Activated T-cell treated with anti-CD3 and anti-CD28 coated beads for 1 hour (primary cell): ENCODE results near the gene SIGLEC1.

ENCODE experiments used
- DNase-seq: peaks from one replicate; pipeline ENCODE4 v3.0.0-alpha.2; 2020; ENCODE audit warnings: low read depth

Gene SIGLEC1

DNA sequence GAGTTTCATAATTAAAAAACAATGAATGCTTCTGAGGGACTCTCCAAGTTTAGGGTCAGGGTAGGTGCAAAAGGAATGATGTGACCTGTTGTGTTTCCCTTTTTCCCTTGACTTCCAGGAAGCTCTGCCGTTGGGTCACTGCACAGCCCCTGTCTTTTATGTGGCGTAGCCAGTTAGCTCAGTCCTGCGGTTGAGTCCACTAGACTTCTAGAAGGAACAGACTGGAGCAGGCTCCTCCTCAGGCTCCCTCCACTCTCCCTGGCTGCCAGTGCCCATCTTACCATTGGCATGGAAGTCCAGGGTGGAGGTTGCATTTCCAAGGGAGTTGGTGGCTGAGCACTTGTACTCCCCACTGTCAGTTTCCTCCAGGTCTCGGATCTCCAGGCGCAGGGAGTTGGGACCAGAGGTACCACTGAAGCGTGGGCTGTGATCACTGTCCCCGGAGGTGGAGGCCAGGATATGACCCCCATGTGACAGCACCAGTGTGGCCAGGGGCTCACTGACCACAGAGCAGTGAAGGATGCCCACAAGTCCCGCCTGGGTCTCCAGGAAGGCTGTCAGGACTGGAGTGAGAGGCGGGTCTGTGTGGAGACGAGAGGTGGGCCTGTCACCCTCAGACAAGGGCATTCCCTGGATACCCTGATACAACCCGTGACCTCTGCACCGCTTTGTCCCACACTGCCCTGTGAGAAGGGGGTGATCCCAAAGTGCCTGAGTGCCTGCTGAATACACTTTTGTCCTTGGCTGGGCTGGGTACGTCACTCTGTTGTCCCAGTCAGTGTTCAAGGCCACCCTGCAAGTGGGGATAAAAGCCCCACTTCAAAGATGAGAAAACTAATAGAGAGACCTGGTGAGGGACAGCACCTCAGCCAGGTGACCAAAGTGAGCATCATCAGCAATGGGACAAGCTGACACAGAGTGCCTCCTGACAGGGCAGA, 11.1 kb downstream of the SIGLEC1 start:
- DNase-seq, result no peak

DNA sequence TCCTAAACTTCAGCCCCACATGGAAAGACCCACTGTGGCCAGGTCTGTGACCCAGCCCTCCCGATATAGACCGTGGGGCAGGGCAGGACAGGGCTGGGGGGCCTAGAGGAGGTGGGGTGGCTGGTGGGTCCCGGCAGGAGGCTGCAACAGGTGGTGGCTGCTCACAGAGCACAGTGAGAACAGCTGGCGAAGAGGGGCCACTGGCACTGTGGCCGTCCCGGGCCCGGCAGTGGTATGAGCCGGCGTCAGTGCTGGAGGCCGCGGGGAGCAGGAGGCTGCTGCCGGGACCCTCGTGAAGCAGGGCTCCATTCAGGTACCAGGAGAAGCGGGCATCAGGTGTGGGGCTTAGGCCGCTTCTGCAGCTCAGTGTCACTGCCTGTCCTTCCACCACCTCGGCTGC, 13.4 kb downstream of the SIGLEC1 start:
- DNase-seq, result no peak

DNA sequence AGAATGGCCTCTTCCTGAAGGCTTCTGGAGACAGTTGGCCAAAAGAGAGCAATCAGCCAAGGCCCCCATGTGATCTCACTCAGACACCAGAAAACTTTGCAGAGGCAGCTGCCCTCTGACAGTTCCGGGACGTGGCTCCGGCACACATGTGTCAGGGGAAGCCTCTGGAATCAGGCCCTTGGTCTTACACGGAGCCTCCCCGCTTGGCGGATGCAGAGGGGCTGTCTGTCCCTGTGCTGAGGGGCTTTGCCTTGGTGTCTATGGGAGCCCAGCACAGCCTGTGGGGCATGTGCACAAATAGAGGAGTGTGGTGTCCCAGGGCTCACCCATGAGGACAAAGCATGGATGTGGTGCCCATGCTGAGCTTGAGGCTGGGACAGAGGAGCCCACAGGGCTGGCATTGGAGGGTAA, 13.8 kb downstream of the SIGLEC1 start:
- no peak for DNase-seq

DNA sequence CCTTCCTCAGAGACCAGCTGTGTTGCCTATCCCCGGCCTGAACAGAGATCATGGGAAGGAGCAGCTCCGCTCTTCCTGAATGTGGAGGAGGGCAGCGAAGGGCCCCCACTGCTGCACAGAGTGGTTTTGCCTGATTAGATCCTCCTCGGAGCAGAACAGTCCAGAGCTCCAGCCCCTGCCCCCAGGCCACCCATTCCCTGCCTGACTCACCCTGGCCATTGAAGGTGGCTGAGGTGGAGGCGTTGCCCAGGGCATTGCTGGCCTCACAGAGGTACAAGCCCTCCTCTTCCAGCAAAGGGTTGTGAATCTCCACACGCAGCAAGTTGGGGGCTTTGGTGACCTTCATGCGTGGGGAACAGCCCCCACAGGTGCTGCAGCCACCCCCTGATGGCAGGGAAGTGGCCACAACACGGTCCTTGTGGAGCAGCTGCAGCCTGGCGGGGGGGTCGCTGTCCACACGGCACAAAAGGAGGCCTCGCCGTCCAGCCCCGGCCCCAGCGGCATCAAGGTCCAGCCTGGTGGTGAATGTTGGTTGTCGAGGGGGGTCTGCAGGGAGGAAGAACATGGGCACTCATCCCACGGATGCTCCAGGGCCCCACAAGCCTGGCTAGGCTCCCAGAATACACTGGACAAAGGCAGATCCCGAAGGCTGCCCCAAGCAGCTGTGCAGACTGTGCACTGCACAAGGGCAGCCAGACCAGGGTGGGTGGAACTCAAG, 14.7 kb downstream of the SIGLEC1 start:
- no peak for DNase-seq

DNA sequence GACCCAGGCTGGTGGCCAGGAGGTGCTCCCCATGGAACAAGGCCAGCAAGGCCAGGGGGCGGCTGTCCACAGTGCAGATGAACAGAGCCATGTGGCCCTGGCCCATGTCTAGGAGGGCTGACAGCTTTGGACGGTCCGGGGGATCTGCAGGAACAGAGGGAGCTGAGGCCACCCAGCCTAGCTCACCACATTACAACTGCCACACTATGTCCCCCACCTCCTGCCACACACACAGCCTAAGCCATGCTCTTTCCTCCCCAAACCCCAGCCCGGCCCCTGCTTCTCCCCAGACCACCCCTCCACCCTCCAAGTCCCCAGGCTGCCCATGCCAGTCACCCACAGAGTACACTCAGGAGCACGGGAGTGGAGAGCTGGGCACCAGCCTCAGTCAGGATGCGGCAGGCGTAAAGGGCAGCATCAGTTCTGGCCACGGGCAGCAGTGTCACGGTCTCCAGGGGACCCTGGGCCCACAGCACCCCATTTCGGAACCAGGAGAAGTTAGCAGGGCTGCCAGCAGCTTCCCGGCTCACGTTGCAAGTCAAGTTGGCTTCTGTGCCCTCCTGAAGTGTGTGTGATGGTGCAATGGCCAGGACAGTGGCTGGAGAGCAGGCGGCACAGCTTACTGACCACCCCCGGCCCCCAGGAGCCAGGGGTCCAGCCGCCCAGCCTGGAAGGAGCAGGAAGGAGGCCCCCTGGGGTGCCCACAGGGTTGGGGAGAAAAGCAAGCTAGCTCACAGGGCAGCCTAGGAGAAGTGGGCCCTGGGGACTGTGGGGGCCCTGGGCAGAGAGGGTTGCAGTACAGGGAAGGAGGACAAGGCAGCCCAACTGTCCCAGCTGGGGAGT, 15.4 kb downstream of the SIGLEC1 start:
- DNase-seq, result no peak

DNA sequence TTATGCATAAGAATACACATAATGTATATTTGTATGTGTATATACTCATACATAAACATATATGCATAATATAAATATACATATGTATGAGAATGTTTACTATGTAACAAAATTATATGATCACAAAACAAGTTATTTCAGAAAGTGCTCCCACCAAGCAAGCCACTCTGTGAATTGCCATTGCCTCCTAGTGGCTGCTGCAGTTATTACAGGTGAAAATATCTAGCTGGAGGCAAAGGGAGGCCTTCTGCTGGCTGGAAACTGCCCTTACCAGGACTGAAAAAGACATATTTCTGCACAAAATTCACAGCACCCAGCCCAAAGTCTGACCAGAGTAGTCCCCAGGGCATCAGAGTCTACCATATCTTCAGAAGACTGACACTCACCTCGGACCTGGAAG, 16.2 kb downstream of the SIGLEC1 start:
- no peak for DNase-seq

DNA sequence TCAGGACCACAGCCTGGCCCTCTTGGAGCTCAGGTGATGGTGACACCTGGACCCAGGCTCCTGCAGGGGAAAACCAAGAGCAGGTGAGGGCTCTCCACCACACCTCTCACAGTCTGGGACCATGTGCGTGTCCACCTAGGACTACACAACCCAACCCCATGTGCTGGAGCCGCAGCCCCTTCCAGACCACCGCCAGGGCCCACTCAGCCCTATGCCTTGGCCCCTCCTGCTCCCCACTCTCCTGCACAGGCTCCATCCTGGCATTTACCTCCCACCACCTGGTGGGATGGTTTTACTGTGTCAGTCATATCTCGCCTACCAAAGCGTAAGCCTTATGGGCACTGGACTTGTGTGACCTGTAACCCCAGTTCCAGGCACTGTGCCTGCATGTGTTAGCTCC, 17.5 kb downstream of the SIGLEC1 start:
- no peak for DNase-seq

DNA sequence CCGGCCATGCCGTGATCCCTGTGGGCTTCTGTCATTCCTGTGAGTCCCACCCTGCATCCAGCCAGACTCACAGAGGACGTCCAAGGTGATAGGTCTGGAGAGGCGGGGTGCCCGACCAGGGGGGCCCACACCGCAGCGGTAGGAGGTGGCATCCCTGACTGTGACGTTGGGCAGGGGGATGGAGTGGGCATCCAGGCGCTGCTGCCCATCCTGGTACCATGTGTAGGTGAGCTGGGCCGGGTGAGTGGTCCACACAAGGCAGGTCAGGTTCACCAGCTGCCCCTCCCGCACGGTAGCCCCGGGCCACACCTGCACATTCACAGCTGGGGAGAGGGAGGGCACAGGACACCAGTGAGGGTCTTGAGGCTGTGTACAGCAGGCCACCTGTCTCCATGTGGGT, 19.0 kb downstream of the SIGLEC1 start:
- no peak for DNase-seq

DNA sequence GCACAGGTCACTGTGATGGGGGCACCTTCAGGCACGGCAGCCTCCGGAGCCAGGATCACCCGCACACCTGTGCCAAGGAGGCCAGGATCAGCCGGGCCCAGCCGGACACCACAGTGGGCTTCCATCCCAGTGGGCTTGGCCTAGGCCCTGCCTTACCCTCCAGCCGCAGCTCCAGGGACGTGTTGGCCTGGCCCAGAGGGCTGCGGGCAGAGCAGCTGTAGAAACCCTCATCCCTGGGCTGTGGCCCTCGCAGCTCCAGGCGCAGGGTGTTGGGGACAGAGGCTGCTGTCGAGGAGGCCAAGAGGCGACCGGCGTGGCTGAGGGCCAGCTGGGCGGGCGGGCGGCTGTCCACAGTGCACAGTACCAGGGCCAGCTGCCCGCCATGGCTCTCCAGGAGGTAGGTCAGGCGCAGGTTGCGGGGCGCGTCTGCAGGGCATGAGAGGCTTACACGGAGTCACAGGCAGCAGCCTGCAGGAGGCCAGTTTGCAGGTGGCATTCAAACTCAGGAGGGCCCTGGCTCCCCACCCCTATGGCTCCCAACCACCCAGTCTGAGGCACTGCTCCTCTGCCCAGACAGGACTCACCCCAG, 19.6 kb downstream of the SIGLEC1 start:
- DNase-seq, result no peak

DNA sequence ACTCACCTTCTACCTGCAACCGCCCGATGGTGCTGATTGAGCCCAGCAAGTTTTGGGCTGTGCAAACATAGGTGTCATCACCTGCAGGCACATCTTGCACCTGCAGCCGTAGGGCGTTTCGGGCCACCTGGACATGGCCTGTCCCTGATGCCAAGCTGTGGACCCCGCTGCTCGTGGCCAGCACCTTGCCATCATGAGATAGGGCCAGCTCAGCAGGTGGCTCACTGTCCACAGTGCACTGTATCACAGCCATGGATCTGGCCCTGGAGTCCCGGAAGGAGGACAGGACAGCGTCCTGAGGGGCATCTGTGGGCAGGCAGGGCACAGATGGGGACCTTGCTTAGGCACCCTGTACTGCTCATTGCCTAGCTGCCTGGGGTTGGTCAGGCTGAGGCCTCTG, 20.5 kb downstream of the SIGLEC1 start:
- no peak for DNase-seq

DNA sequence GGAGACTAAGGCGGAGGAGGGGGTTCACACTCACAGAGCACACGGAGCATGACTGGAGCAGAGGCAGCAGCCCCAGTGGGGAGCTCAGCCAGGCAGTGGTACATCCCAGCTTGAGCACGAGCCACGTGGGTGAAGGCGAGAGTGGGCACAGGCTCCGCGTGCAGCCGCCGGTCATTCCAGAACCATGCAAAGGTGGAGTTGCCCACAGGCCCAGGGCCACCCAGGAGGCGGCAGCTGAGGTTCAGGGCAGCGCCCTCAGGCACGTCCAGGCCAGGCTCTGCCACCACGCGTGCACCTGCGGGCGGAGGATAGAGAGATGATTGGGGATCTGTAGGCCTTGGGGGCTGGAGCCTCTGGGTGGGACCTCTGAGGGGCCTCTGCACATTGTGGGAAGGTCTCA, 21.1 kb downstream of the SIGLEC1 start:
- DNase-seq, result no peak

DNA sequence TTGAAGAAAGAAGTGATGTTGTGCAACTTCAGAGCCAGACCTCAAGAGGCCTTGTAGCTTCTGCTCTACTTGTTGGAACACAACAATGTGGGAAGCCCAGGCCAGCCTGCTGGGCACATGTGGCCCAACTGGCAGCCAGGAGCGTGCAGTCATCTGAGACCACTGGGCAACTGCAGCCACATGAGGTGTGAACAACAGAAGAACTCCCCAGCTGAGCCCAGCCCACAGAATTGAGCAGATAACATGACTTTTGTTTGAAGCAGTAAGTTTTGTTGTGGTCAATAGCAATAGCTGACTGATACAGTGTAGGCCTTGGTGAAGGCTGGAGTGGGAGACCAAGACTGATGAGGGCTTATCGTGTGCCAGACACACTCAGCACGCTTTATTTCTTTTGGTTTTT, 22.0 kb downstream of the SIGLEC1 start:
- DNase-seq, result no peak

DNA sequence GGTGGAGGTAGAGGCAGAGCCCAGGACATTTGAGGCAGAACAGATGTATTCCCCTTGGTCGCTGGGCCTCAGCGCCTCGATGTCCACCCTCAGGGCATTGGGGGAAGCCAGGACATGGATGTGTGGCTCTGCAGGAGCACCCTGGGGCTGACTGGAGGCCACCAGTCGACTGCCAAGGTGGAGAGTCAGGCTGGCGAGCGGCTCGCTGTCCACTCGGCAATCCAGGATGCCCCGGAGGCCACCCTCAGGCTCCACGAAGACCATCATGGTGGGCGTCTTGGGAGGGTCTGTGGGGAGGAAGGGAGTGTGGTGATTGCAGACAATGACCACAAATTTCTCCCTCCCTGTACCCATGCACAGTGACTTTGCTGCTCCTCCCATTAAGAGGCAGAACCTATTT, 22.4 kb downstream of the SIGLEC1 start:
- DNase-seq, result no peak

DNA sequence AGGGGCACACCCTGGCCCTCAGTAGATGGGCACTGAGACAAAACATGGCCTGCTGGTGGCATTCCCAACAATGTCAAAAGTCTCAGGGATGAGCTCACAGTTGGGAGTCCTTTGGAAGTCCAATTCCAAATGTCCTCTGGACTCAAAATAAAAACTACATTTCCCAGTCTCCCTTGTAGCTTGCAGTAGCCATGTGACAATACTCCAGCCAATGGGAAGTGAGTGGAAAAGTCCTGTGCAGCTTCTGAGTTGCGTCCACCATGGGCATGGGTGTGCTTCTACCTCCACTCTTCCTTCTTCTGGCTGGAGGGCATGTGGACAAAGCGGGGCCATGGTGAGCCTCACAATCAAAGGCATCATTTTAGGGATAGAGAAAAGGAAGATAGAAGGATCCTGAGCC, 24.7 kb downstream of the SIGLEC1 start:
- no peak for DNase-seq

DNA sequence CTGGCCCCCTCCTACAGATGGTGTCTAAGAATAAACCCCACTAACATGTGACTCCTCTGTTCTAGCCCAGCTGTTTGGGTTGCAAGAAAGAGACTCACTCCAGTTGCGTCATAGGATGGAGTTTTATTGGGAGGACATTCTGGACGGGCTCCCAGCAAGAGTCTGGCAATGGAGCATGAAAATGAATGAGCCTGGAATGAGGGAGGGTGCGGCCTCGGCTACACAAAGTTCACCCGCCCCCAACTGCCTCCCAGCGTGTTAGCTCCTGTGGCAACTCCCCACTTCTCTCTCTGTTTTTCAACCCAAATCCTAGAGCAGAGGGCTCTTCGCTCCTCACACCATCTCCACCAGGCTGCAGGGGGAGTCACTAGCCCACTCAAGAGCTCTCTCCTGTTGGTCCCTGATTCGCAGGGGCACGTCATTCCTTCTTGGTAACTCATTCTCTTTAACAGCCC, 25.5 kb downstream of the SIGLEC1 start:
- no peak for DNase-seq

DNA sequence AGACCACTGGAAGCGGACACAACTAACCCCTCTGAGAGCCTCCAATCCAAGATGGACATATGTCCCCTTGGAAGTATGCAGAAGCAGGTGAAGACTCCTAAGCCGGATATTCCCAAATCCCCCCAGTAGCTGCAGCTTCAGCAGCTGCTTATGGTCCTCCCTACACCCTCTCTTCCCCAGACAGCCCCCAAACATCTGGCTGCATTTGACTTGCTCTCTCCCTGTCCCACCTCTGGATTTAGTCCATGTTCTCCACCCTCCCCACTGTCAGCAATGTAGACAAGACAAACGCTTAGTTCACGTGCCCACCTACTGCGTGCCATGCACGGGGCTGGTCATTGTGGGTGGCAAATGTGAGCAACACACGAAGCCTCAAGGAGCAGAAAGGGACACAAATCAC, 26.0 kb downstream of the SIGLEC1 start:
- DNase-seq, result no peak

DNA sequence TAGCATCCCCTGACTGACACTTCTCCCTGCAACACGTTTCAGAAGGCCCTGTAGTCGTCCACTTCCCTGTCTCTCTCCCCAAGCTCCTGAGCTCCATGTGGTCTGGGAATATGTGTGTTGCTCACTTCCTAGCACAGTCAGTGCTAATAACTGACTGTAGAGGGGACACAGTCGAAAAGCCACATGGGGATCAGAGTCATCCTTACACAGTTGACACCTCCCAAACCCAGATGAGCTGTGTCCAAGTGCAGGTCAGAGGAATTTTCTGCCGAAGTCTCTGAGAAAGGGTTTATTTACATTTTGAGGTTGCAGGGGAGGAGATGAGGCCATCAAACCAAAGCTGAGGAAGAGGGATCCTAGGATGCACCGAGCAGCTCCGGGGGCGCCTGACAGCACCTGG, 27.1 kb downstream of the SIGLEC1 start:
- DNase-seq, result no peak

DNA sequence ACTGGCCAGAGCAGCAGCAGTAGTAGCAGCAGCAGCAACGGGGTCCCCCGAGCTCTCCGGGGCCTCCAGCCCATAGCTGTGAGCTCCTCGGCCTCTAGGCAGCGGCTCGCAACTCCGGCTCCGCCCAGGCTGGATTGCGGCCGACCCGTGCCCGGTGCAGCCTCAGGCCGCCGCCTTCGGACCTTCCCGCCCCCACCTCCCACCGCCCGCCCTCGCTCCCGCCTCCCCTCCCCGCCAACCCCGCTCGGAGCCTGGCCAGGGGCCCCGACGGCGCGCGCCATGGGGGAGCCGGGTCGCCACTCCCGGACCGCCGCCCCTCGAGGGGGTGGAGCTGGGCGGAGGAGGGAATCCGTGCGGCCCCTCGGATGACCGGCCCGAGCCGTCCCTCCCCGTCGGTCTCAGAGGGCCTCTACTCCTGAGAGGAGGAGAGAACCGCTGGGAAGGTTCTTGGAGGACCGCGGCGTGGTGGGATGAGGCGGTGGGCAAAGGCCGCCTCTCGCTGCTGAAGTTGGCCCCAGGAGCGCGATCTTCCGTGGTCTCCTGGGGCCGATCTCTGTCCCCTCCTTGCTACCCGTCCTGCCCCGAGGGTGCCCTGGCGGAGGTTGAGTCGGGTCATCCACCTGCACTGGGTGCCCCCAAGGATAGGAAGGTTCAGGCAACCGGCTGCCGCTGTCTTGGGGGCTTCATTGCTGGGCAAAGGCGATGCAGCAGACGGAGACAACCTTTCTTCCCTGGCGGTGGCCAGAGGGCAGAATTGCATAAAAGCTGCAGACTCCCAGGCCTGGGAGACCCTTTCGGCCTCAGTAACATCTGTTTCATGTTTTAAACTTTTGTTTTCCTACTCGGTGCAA, 30.2 kb downstream of the SIGLEC1 start, which contains the start of gene ADAM33:
ADAM33 (minus strand) TSS at position 80 of the 851 bp plus-strand sequence; CDS start at position 74, 6 bp downstream.
- DNase-seq, result no peak

DNA sequence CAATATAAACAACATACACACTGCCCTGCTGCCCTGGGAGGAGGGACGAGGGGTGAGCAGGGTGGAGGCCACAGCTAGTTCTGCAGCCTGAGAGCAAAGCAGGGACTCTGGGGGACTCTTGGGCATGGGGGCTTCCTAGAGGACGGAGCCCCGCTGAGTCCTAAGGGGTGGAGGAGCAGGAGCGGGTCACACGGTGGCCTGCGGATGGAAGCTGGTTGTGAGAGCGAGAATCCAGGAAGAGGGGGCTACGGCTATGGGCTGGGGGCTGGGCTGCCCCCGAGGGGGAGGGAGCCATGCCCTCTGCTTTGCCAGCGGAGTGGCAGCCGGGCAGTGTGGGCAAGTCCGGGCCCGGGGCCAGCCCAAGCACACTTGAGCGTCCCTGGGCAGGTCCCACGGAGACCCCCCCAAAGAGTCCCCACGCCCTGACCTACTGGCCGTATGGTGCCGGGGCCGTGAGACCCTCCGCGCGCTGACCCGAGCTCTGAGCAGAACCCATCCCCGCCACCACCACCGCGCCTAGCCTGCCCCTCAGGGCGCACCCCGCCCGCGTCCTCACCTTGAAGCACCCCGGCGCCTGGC, 31.0 kb downstream of the SIGLEC1 start:
- DNase-seq, result no peak

DNA sequence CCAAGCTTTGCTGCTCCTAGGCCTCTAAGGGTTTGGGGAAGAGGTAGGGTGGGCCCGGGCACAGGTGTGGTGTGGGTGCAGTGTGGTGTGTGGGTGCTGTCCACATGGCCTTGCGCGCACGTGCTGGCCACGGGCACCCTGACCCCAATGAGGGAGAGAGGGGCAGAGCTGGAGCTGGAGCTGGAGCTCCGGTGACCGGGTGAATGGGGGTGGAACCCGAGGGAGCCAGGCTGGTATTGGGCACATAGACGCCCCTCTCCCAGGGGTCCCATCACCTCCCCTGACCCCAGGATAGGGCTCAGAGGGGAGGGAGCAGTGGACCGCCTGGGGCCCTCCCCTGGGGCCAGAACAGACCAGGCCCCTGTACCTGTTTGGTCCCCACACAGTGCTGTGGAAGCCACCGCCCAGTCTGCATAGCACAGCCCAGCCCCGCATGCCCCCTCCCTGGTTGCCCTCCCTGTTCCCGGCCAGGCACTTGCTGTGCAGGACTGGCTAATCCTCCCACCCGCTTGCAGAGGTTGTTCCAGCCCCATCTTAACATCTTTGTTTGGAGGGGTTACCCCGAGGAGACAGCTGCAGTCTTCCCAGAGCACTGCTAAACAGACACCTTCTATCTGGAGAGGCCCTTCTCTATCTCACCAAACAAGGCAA, 31.6 kb downstream of the SIGLEC1 start:
- DNase-seq, result no peak
